ENCODE measurements around the gene IDI1.

Gene IDI1

GRCh38 chr10:1050554-1050953, 1.6 kb upstream of the IDI1 start:
- Histone ChIP-seq H3F3A (ENCODE audit: insufficient read depth, low read length) (peaks cover 23% of the 10 kb centered on the region), H3K27me3 (replicated peaks; ENCODE audit: insufficient read depth, low read length) (no peaks in the 10 kb centered on the region), H3K4me1 (ENCODE audit: low read length) (peaks cover 29% of the 10 kb centered on the region), H2AFZ (ENCODE audit: low read length) (no peak overlapping the region), H3K36me3 (replicated peaks; ENCODE audit: insufficient read depth, low read length) (no peaks in the 10 kb centered on the region), H3K27ac (ENCODE audit: low read length) (peak overlapping the region; percentile 99; the same call in 1 of the 2 replicates), H3K9me2 (replicated peaks; ENCODE audit: insufficient read depth, low read length) (no peaks in the 10 kb centered on the region), H3K9me3 (replicated peaks; ENCODE audit: insufficient read depth, low read length) (no peaks in the 10 kb centered on the region), H3K4me3 (ENCODE audit: low read length) (peak overlapping the region; percentile 99; the same call in 1 of the 2 replicates), H3K79me2 (ENCODE audit: low read length) (peaks cover 74% of the 10 kb centered on the region), H4K20me1 (ENCODE audit: insufficient read depth, low read length) (no peaks in the 10 kb centered on the region), H3K4me2 (ENCODE audit: low read depth, low read length) (peak overlapping the region; percentile 30), H3K9ac (ENCODE audit: low read length) (no peak overlapping the region)
- peak; percentile 80 for DNase-seq
- peak; percentile 31 for TF ChIP-seq CTCF (IDR thresholded peaks at IDR 0.05; ENCODE audit: low read length)
- TF ChIP-seq EZH2phosphoT487 (IDR thresholded peaks at IDR 0.05; ENCODE audit: low read length): no peak
- TF ChIP-seq EZH2 (optimal IDR thresholded peaks at IDR 0.05; ENCODE audit: low read depth, low read length): no peak

DNA sequence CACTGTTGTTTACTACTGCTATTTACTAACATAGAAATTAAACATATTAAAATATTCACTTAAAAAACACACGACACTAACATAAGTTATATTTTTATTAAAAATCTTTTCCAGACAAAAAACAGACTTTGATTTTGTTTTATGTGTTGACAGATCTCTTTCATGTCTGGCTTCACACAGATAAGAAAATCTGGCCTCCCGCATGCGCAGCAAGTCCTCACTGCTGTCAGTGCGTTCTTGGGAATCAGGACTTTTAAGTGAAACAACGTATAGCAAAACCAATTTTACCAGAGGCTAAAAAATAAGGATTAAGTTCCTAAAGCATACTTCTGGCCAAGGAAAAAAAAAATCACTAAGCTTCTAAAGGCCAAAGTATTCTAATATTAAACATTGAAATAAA, 1.2 kb upstream of the IDI1 start:
- Histone ChIP-seq H2AFZ (ENCODE audit: low read length) (no peak overlapping the region), H3K9me2 (replicated peaks; ENCODE audit: insufficient read depth, low read length) (no peaks in the 10 kb centered on the region), H3F3A (ENCODE audit: insufficient read depth, low read length) (peaks cover 23% of the 10 kb centered on the region), H3K36me3 (replicated peaks; ENCODE audit: insufficient read depth, low read length) (no peaks in the 10 kb centered on the region), H4K20me1 (ENCODE audit: insufficient read depth, low read length) (no peaks in the 10 kb centered on the region), H3K79me2 (ENCODE audit: low read length) (peaks cover 74% of the 10 kb centered on the region), H3K4me1 (ENCODE audit: low read length) (peaks cover 30% of the 10 kb centered on the region), H3K4me2 (ENCODE audit: low read depth, low read length) (peak overlapping the region; percentile 30), H3K27ac (ENCODE audit: low read length) (peak overlapping the region; percentile 99; the same call in 1 of the 2 replicates), H3K27me3 (replicated peaks; ENCODE audit: insufficient read depth, low read length) (no peaks in the 10 kb centered on the region), H3K4me3 (ENCODE audit: low read length) (peak overlapping the region; percentile 99), H3K9me3 (replicated peaks; ENCODE audit: insufficient read depth, low read length) (no peaks in the 10 kb centered on the region), H3K9ac (ENCODE audit: low read length) (peak overlapping the region; percentile 97; the same call in 1 of the 2 replicates)
- peak; percentile 43 for DNase-seq
- no peak for TF ChIP-seq CTCF (IDR thresholded peaks at IDR 0.05; ENCODE audit: low read length)
- TF ChIP-seq EZH2 (optimal IDR thresholded peaks at IDR 0.05; ENCODE audit: low read depth, low read length): no peak
- TF ChIP-seq EZH2phosphoT487 (IDR thresholded peaks at IDR 0.05; ENCODE audit: low read length): no peak

DNA sequence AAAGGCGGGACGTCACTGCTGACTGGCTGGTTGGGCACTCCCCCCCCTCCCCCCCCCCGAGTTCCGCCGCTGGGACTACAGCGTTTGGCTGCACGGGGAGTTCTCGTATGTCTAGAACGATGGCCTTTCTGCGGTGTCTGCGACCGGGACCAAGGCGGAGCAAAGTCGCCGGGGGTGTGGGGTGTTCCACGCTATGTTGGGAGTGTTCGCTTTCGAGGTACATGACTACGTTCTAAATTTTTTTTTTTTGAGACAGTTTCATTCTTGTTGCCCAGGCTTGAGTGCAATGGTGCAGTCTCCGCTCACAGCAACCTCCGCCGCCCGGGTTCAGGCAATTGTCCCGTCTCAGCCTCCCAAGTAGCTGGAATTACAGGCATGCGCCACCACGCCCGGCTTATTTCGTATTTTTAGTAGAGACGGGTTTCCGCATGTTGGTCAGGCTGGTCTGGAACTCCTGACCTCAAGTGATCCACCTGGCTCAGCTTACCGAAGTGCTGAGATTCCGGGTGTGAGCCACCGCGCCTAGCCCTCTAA, 573 bp upstream of the IDI1 start:
- Histone ChIP-seq H2AFZ (ENCODE audit: low read length) (no peak overlapping the region), H3K27me3 (replicated peaks; ENCODE audit: insufficient read depth, low read length) (no peaks in the 10 kb centered on the region), H3K4me1 (ENCODE audit: low read length) (peaks cover 30% of the 10 kb centered on the region), H3K36me3 (replicated peaks; ENCODE audit: insufficient read depth, low read length) (no peaks in the 10 kb centered on the region), H3K9me2 (replicated peaks; ENCODE audit: insufficient read depth, low read length) (no peaks in the 10 kb centered on the region), H3K4me2 (ENCODE audit: low read depth, low read length) (peak overlapping the region; percentile 56), H3K27ac (ENCODE audit: low read length) (peak overlapping the region; percentile 99), H3K9ac (ENCODE audit: low read length) (peak overlapping the region; percentile 97), H4K20me1 (ENCODE audit: insufficient read depth, low read length) (no peaks in the 10 kb centered on the region), H3K9me3 (replicated peaks; ENCODE audit: insufficient read depth, low read length) (no peaks in the 10 kb centered on the region), H3F3A (ENCODE audit: insufficient read depth, low read length) (peaks cover 26% of the 10 kb centered on the region), H3K4me3 (ENCODE audit: low read length) (peak overlapping the region; percentile 99), H3K79me2 (ENCODE audit: low read length) (peaks cover 74% of the 10 kb centered on the region)
- DNase-seq: no peak
- TF ChIP-seq EZH2 (optimal IDR thresholded peaks at IDR 0.05; ENCODE audit: low read depth, low read length) (no peak), EZH2phosphoT487 (IDR thresholded peaks at IDR 0.05; ENCODE audit: low read length) (no peak), CTCF (IDR thresholded peaks at IDR 0.05; ENCODE audit: low read length) (no peak)

Measured in MM.1S (cell line).